ENCODE results near the gene TRIM29.

Gene TRIM29

DNA sequence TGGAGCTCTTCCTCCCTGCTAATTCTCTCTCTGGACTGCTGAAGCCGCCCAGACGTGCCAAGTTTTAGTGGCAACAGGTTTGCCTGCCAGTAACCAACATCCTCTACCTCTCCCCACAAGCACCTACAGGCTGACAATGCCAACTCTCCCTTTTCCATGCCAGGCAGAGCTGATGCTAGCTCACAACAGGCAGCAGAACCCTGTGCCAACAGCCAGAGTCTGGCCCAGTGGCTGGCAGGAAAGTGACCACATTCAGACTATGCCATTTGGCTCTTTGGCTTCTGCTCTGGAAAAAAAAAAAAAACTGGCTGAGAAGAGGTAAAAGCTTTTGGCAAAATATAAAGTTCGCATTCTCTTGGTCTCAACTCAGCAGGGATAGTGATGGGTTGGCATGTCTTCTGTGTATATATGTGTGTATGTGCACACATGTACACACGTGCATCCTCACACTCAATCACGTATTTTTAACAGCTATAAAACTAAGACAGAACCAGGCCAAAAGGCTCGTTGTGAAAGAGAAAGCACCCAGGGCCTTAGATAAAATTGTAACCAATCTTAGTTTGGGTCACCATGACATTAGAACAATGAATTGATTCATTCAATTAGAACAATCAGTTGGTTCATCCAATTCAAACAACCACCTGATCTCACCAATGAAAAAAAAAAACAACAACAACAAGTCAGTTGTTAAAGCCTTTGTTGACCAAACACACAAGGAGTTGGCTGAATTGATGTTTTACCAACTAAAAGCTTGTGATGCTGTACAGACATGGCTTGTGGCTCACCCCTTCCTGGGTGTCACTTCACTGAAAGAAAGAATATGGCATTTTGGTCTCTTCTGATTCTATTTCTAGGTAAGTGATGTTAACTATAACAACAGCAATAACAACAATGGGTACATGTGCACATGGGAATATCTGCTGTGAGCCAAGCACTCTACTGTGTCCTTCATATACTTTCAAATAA is 48.6 kb downstream of the TRIM29 start:
- TF ChIP-seq, protein P1, sequence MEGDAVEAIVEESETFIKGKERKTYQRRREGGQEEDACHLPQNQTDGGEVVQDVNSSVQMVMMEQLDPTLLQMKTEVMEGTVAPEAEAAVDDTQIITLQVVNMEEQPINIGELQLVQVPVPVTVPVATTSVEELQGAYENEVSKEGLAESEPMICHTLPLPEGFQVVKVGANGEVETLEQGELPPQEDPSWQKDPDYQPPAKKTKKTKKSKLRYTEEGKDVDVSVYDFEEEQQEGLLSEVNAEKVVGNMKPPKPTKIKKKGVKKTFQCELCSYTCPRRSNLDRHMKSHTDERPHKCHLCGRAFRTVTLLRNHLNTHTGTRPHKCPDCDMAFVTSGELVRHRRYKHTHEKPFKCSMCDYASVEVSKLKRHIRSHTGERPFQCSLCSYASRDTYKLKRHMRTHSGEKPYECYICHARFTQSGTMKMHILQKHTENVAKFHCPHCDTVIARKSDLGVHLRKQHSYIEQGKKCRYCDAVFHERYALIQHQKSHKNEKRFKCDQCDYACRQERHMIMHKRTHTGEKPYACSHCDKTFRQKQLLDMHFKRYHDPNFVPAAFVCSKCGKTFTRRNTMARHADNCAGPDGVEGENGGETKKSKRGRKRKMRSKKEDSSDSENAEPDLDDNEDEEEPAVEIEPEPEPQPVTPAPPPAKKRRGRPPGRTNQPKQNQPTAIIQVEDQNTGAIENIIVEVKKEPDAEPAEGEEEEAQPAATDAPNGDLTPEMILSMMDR (IDR thresholded peaks at IDR 0.05; ENCODE audit: low read depth, low read length) = no peak
- no peak for DNase-seq (ENCODE audit: low read depth in 2 of 2)
- no peak overlapping the region for H3K4me3 ChIP-seq (replicated peaks in 1 of 2; ENCODE audit: low read depth in 2 of 2, low read length in 2 of 2)

- no peak for DNase-seq (ENCODE audit: low read depth in 2 of 2)
- no peak overlapping the region for H3K4me3 ChIP-seq (replicated peaks in 1 of 2; ENCODE audit: low read depth in 2 of 2, low read length in 2 of 2)
- TF ChIP-seq, protein P1 (IDR thresholded peaks at IDR 0.05; ENCODE audit: low read depth, low read length) = no peak
Observed at GRCh38 chr11:120088056-120088455, 49.9 kb downstream of the TRIM29 start.

GRCh38 chr11:120086651-120087050 is 51.3 kb downstream of the TRIM29 start:
- TF ChIP-seq, protein P1 (IDR thresholded peaks at IDR 0.05; ENCODE audit: low read depth, low read length) = no peak
- DNase-seq (ENCODE audit: low read depth in 2 of 2) = no peak
- no peak overlapping the region for H3K4me3 ChIP-seq (replicated peaks in 1 of 2; ENCODE audit: low read depth in 2 of 2, low read length in 2 of 2)

DNA sequence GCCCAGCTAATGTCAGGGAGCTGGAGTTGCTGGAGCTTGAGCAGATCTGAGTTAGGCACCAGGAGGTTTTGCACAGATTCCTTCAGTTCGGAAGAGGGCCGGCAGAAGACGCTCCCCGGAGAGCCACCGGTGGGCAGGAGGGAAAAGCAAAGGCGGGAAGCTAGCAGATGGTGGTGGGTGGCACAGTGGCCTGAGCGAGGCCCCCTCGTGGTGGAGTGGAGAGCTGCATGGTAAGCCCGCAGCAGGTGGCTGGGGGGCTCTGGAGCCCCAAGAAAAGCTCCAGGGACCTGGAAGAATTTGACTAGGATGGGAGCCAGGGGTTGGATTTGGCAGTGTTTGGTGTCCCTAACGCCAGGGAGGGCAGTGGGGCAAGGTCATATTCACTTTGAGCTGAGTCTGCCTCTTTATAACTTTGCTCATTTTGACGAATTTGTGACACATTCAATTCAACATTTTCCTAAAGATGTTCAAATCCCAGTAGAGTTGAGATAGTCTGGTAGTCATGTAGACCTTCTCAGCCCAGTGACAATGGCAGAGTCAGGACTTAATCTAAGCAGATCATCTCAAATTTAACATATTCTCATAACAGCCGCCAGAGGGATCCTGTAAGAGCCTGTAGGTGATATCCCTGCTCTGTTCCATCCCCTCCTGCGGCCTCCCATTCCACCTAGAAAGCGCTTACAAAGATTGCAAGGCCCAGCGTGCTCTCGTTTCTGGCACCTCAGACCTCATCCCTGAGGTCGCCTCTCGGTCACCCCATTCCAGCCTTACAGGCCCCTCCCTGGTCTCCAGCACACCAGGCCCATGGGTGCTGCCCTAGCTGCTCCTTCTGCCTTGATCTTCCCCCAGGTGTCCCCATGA is 57.9 kb downstream of the TRIM29 start:
- no peak for DNase-seq (ENCODE audit: low read depth in 2 of 2)
- TF ChIP-seq, protein P1 (IDR thresholded peaks at IDR 0.05; ENCODE audit: low read depth, low read length) = peak; percentile 34
- H3K4me3 ChIP-seq (replicated peaks in 1 of 2; ENCODE audit: low read depth in 2 of 2, low read length in 2 of 2) = no peak overlapping the region

DNA sequence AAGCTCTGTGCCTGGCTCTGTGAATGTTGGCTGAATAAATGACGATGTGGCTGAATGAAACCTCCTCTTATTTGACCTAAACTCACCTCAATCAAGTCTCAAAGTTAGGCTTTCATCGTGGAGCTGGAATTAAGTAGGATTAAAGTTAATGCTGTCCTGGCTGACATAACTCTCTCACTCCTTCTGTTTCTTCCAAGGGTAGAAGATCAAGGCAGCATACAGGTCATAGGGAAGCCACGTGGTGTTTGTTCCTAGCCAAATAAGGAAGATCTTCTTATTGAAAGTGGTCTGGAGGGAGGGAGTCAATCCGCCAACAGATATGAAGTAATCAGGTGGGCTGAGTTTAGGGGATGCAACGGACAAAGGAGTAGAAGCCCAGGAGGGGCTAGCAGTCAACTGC is 59.5 kb downstream of the TRIM29 start:
- TF ChIP-seq, protein P1 (IDR thresholded peaks at IDR 0.05; ENCODE audit: low read depth, low read length) = no peak
- no peak overlapping the region for H3K4me3 ChIP-seq (replicated peaks in 1 of 2; ENCODE audit: low read depth in 2 of 2, low read length in 2 of 2)
- no peak for DNase-seq (ENCODE audit: low read depth in 2 of 2)

DNA sequence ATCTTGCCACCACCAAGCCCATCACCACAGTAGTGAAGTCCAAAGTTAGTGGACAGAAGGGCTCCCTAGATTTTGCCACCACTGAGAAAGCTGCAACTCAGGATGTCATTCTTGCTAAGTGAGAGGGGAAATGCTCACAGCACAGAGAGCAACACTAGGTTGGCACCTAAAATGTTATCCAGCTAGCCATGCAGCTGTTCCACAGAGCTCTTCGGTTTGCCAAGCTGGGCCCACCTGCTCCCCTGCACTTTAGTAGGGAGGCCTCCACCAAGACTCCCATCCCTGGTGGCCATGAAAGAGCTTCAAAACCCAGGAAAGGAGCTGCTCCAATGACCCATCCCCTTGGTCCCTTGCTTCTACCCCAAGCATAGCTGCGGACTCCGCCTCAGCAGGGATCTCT is 63.8 kb downstream of the TRIM29 start:
- TF ChIP-seq, protein P1 (IDR thresholded peaks at IDR 0.05; ENCODE audit: low read depth, low read length) = no peak

More for the DNA sequence above, 63.8 kb downstream of the TRIM29 start:
- no peak for DNase-seq (ENCODE audit: low read depth in 2 of 2)
- no peak overlapping the region for H3K4me3 ChIP-seq (replicated peaks in 1 of 2; ENCODE audit: low read depth in 2 of 2, low read length in 2 of 2)
